ENCODE results near the gene PHAF1.

The PHAF1 gene

DNA sequence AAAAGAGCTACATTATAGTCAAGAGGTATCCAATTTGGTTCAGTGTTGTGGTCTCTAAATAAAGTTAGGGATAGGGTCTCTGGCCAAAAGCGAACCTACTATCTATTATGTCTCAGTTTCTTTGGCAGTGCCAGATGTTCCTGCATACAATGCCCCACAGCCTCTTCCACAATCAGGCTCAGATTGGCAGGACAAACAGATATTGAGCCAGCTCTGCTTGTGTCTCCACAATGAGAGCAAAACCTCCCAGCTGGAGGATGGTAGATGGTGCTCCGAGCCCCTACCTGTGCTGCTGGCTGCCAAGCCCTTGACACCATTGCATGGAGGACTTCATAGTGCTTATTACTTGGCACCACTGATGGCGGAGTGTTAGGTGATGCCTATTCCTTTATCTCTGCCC lies 19.7 kb downstream of the PHAF1 start:
- Histone ChIP-seq H3K27me3 (ENCODE audit: insufficient read depth, poor library complexity, severe bottlenecking) (no peaks in the 10 kb centered on the region), H3K4me3 (replicated peaks; ENCODE audit: insufficient read depth, low read length) (no peak overlapping the region), H3K27ac (replicated peaks) (no peak overlapping the region)
- DNase-seq (ENCODE audit: low read depth in 1 of 2, low spot score in 1 of 2) = no peak
- no peak for TF ChIP-seq POLR2AphosphoS5 (IDR thresholded peaks at IDR 0.05; ENCODE audit: low read depth)

DNA sequence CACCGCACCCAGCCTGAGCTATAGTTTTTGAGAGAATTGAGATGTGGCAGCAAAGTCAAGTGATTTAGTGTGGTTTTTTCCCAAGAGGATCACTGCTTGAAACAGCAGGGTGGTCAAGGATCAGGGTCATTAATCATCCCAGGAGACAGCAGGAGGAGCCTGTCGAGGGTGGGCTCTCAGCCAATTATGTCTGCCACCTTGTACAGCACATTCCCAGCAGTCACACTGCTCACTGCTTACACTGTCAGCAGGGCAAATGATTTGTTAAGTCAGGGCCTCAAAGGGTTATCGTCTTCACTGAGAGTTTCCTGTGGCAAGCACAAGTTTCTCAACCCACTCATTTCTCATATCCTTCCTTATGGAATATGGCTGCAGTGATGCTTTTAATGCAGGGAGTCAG lies 27.9 kb downstream of the PHAF1 start:
- Histone ChIP-seq H3K27ac (replicated peaks) (no peak overlapping the region), H3K4me3 (replicated peaks; ENCODE audit: insufficient read depth, low read length) (no peak overlapping the region), H3K27me3 (ENCODE audit: insufficient read depth, poor library complexity, severe bottlenecking) (no peaks in the 10 kb centered on the region)
- TF ChIP-seq, protein P1, sequence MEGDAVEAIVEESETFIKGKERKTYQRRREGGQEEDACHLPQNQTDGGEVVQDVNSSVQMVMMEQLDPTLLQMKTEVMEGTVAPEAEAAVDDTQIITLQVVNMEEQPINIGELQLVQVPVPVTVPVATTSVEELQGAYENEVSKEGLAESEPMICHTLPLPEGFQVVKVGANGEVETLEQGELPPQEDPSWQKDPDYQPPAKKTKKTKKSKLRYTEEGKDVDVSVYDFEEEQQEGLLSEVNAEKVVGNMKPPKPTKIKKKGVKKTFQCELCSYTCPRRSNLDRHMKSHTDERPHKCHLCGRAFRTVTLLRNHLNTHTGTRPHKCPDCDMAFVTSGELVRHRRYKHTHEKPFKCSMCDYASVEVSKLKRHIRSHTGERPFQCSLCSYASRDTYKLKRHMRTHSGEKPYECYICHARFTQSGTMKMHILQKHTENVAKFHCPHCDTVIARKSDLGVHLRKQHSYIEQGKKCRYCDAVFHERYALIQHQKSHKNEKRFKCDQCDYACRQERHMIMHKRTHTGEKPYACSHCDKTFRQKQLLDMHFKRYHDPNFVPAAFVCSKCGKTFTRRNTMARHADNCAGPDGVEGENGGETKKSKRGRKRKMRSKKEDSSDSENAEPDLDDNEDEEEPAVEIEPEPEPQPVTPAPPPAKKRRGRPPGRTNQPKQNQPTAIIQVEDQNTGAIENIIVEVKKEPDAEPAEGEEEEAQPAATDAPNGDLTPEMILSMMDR (IDR thresholded peaks at IDR 0.05; ENCODE audit: insufficient read depth, low read length) = no peak
- TF ChIP-seq GABPA (IDR thresholded peaks at IDR 0.05; ENCODE audit: low read depth) (no peak), POLR2AphosphoS5 (IDR thresholded peaks at IDR 0.05; ENCODE audit: low read depth) (no peak), SPI1 (IDR thresholded peaks at IDR 0.05; ENCODE audit: borderline replicate concordance, low read depth) (no peak)
- TF ChIP-seq, protein P2, sequence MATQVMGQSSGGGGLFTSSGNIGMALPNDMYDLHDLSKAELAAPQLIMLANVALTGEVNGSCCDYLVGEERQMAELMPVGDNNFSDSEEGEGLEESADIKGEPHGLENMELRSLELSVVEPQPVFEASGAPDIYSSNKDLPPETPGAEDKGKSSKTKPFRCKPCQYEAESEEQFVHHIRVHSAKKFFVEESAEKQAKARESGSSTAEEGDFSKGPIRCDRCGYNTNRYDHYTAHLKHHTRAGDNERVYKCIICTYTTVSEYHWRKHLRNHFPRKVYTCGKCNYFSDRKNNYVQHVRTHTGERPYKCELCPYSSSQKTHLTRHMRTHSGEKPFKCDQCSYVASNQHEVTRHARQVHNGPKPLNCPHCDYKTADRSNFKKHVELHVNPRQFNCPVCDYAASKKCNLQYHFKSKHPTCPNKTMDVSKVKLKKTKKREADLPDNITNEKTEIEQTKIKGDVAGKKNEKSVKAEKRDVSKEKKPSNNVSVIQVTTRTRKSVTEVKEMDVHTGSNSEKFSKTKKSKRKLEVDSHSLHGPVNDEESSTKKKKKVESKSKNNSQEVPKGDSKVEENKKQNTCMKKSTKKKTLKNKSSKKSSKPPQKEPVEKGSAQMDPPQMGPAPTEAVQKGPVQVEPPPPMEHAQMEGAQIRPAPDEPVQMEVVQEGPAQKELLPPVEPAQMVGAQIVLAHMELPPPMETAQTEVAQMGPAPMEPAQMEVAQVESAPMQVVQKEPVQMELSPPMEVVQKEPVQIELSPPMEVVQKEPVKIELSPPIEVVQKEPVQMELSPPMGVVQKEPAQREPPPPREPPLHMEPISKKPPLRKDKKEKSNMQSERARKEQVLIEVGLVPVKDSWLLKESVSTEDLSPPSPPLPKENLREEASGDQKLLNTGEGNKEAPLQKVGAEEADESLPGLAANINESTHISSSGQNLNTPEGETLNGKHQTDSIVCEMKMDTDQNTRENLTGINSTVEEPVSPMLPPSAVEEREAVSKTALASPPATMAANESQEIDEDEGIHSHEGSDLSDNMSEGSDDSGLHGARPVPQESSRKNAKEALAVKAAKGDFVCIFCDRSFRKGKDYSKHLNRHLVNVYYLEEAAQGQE (IDR thresholded peaks at IDR 0.05; ENCODE audit: insufficient replicate concordance, low read depth) = no peak
- no peak for DNase-seq (ENCODE audit: low read depth in 1 of 2, low spot score in 1 of 2)

DNA sequence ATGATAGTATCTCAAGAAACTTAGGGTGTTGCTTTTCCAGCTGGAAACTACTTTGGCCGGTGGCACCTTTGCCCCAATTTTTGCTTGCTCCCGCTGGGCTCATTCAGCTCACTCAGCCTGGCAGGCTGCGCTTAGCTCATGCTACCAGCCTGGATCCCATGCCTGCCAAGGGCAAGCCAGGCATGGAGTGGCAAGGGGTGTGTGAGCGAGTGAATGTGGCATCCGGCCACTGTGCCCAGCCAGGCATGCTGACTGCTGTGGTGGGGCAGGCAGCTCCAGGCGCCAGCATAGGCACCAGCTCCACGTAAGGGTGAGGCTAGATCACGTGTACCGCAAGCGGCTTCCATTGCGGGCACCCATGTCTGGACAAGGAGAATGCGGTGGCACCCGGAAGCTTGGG lies 31.6 kb downstream of the PHAF1 start:
- Histone ChIP-seq H3K4me3 (replicated peaks; ENCODE audit: insufficient read depth, low read length) (no peak overlapping the region), H3K27ac (replicated peaks) (no peak overlapping the region), H3K27me3 (ENCODE audit: insufficient read depth, poor library complexity, severe bottlenecking) (no peaks in the 10 kb centered on the region)
- no peak for DNase-seq (ENCODE audit: low read depth in 1 of 2, low spot score in 1 of 2)
- TF ChIP-seq, protein P1 (IDR thresholded peaks at IDR 0.05; ENCODE audit: insufficient read depth, low read length) = no peak
- no peak for TF ChIP-seq SPI1 (IDR thresholded peaks at IDR 0.05; ENCODE audit: borderline replicate concordance, low read depth)
- TF ChIP-seq GABPA (IDR thresholded peaks at IDR 0.05; ENCODE audit: low read depth) = no peak
- TF ChIP-seq POLR2AphosphoS5 (IDR thresholded peaks at IDR 0.05; ENCODE audit: low read depth) = no peak
- TF ChIP-seq, protein P2 (IDR thresholded peaks at IDR 0.05; ENCODE audit: insufficient replicate concordance, low read depth) = no peak

DNA sequence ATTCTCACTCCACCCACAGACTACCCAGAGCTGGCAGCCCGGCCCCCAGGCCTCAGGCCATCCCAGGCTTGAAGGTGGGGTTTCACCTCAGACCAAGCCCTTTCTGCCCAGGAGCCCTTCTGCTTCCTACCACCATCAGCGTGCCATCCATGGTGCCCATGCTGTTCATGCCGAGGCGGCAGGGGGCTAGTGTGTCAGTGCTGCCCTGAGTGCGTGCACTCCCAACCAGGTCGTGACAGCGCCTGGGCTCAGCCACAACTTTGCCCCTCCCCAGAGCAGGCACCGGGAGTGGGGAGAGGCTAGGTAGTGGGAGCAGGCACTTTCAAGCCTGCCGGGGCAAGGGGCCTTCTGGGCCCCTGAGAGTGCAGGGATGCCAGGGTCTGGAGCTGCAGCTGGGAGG lies 32.6 kb downstream of the PHAF1 start:
- H3K27ac ChIP-seq (replicated peaks) = no peak overlapping the region
- H3K4me3 ChIP-seq (replicated peaks; ENCODE audit: insufficient read depth, low read length) = no peak overlapping the region
- no peak for DNase-seq (ENCODE audit: low read depth in 1 of 2, low spot score in 1 of 2)
- H3K27me3 ChIP-seq (ENCODE audit: insufficient read depth, poor library complexity, severe bottlenecking) = no peaks in the 10 kb centered on the region
- TF ChIP-seq, protein P2 (IDR thresholded peaks at IDR 0.05; ENCODE audit: insufficient replicate concordance, low read depth) = no peak
- no peak for TF ChIP-seq SPI1 (IDR thresholded peaks at IDR 0.05; ENCODE audit: borderline replicate concordance, low read depth)
- no peak for TF ChIP-seq POLR2AphosphoS5 (IDR thresholded peaks at IDR 0.05; ENCODE audit: low read depth)
- TF ChIP-seq GABPA (IDR thresholded peaks at IDR 0.05; ENCODE audit: low read depth) = no peak
- TF ChIP-seq, protein P1 (IDR thresholded peaks at IDR 0.05; ENCODE audit: insufficient read depth, low read length) = no peak

Measured in HL-60 (cell line).